GM12875 (cell line): Measurements from ENCODE around the gene MARCHF10.

ENCODE experiments used
- H3K4me3 ChIP-seq: one replicate; pipeline ENCODE4 v1.5.1; 2011; ENCODE audit warnings: low read depth, low read length, control low read depth
- CTCF ChIP-seq: IDR thresholded peaks from 2 replicates; pipeline ENCODE4 v1.5.1; 2011; ENCODE audit warnings: low read depth, mild to moderate bottlenecking, control low read depth, inconsistent platforms, low read length, moderate library complexity, borderline replicate concordance; ENCODE audit not compliant: insufficient read depth

The MARCHF10 gene

GRCh38 chr17:62804025-62804424 is 4.1 kb downstream of the MARCHF10 start:
- no peak overlapping the region for H3K4me3 ChIP-seq
- no peak for TF ChIP-seq CTCF

GRCh38 chr17:62802561-62803205 is 5.4 kb downstream of the MARCHF10 start:
- no peak for TF ChIP-seq CTCF
- no peak overlapping the region for H3K4me3 ChIP-seq

- no peak overlapping the region for H3K4me3 ChIP-seq
- no peak for TF ChIP-seq CTCF
These were observed 6.5 kb downstream of the MARCHF10 start for GRCh38 chr17:62801553-62802114.

- TF ChIP-seq CTCF = no peak
- no peak overlapping the region for H3K4me3 ChIP-seq
These were observed 7.5 kb downstream of the MARCHF10 start for GRCh38 chr17:62800585-62800984.

GRCh38 chr17:62797959-62798358 is 10.2 kb downstream of the MARCHF10 start:
- TF ChIP-seq CTCF = no peak
- H3K4me3 ChIP-seq = no peak overlapping the region

GRCh38 chr17:62796291-62796690 is 11.8 kb downstream of the MARCHF10 start:
- TF ChIP-seq CTCF = no peak

GRCh38 chr17:62794666-62794971 is 13.5 kb downstream of the MARCHF10 start:
- H3K4me3 ChIP-seq = no peak overlapping the region
- no peak for TF ChIP-seq CTCF

More at GRCh38 chr17:62796291-62796690, 11.8 kb downstream of the MARCHF10 start:
- no peak overlapping the region for H3K4me3 ChIP-seq
